IPS-20b (cell line): ENCODE measurements around the gene ARHGEF6.
"Not testable (repeated sequence)": the region's sequence is repeated elsewhere in the genome, so short reads cannot be mapped to it uniquely, and the experiment has no call there.

Experiments used
- H3K27ac ChIP-seq: one replicate; pipeline ENCODE4 v1.5.1; 2013; ENCODE audit warnings: low read length
- H3K27me3 ChIP-seq: 2 replicates; pipeline ENCODE4 v1.6.1; 2013; ENCODE audit warnings: mild to moderate bottlenecking, low read length, inconsistent platforms; ENCODE audit not compliant: insufficient read depth
- H3K36me3 ChIP-seq: 2 replicates; pipeline ENCODE4 v1.6.1; 2013; ENCODE audit warnings: low read depth, mild to moderate bottlenecking, inconsistent platforms, low read length, moderate library complexity; ENCODE audit not compliant: insufficient read depth
- H3K4me1 ChIP-seq: 2 replicates; pipeline ENCODE4 v1.6.1; 2013; ENCODE audit warnings: mild to moderate bottlenecking, control low read depth, inconsistent platforms, low read length, moderate library complexity; ENCODE audit not compliant: insufficient read depth
- H3K4me3 ChIP-seq: 2 replicates; pipeline ENCODE4 v1.5.1; 2013; ENCODE audit warnings: mild to moderate bottlenecking, low read length, inconsistent platforms
- H3K9ac ChIP-seq: 2 replicates; pipeline ENCODE4 v1.6.1; 2013; ENCODE audit warnings: low read depth, mild to moderate bottlenecking, inconsistent platforms, low read length, moderate library complexity
- H3K9me3 ChIP-seq: 2 replicates; pipeline ENCODE4 v1.6.1; 2013; ENCODE audit warnings: mild to moderate bottlenecking, low read depth, low read length, inconsistent platforms; ENCODE audit not compliant: insufficient read depth

ARHGEF6 gene

GRCh38 chrX:136780763-136781162, at the start of gene ARHGEF6:
Gene ARHGEF6 (minus strand): TSS chrX:136780932. CDS start chrX:136780882, 50 bp downstream.
- Histone ChIP-seq H3K27ac (no peak within 1 kb of the TSS), H3K4me1 (no peaks in the 10 kb centered on the region), H3K9ac (no peak within 1 kb of the TSS), H3K4me3 (no peak within 1 kb of the TSS), H3K27me3 (no peaks in the 10 kb centered on the region), H3K9me3 (no peaks in the 10 kb centered on the region), H3K36me3 (no peaks in the 10 kb centered on the region)

DNA sequence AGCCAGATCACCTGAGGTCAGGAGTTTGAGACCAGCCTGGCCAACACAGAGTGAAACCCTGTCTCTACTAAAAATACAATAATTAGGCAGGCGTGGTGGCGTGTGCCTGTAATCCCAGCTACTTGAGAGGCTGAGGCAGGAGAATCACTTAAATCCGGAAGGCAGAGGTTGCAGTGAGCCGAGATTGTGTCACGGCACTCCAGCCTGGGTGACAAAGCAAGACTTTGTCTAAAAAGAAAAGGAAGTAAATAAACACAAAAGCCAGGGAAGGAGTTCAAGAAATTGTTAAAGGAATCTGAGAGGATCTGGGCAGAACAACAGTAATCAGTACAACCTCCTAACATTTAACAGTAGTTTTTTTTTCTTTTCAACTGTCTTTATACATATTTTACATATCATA, 48.7 kb upstream of the ARHGEF6 start:
- Histone ChIP-seq H3K4me3 (no peak overlapping the region), H3K9ac (no peak overlapping the region), H3K9me3 (no peaks in the 10 kb centered on the region)

DNA sequence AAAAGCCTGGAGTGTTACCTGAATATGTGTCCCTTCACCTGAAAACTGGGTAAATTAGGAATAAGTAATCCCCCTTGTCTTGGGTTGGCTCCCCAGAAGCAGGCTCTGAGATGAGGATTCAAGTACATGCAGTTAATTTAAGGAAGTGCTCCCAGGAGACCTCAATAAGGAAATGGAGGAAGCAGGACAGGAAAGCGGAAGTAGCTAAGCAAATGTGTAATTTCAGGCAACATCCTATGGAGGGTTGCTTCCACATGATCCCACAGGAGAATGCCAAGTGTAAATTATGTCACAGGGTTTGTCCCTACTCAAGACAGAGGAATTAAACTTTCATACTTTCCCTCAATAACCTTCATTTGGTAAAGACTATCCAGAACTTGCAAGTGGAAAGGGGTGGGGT, 48.1 kb upstream of the ARHGEF6 start:
- Histone ChIP-seq H3K4me3 (no peak overlapping the region), H3K36me3 (no peaks in the 10 kb centered on the region), H3K9me3 (no peaks in the 10 kb centered on the region), H3K4me1 (no peaks in the 10 kb centered on the region), H3K27me3 (no peaks in the 10 kb centered on the region), H3K27ac (no peak overlapping the region), H3K9ac (no peak overlapping the region)

More for the DNA sequence above, 48.7 kb upstream of the ARHGEF6 start:
- no peaks in the 10 kb centered on the region for H3K27me3 ChIP-seq
- H3K36me3 ChIP-seq = no peaks in the 10 kb centered on the region
- H3K4me1 ChIP-seq = no peaks in the 10 kb centered on the region
- H3K27ac ChIP-seq = no peak overlapping the region

- no peaks in the 10 kb centered on the region for H3K9me3 ChIP-seq
- no peaks in the 10 kb centered on the region for H3K27me3 ChIP-seq
- H3K27ac ChIP-seq = no peak overlapping the region
Observed at GRCh38 chrX:136827026-136827425, 46.3 kb upstream of the ARHGEF6 start.

GRCh38 chrX:136825771-136826170, 45.0 kb upstream of the ARHGEF6 start:
- H3K9ac ChIP-seq = no peak overlapping the region
- no peaks in the 10 kb centered on the region for H3K4me1 ChIP-seq
- H3K27me3 ChIP-seq = no peaks in the 10 kb centered on the region
- H3K36me3 ChIP-seq = no peaks in the 10 kb centered on the region
- H3K4me3 ChIP-seq = no peak overlapping the region
- no peaks in the 10 kb centered on the region for H3K9me3 ChIP-seq
- H3K27ac ChIP-seq = no peak overlapping the region

More at GRCh38 chrX:136827026-136827425, 46.3 kb upstream of the ARHGEF6 start:
- Histone ChIP-seq H3K4me3 (no peak overlapping the region), H3K4me1 (no peaks in the 10 kb centered on the region), H3K9ac (no peak overlapping the region), H3K36me3 (no peaks in the 10 kb centered on the region)

DNA sequence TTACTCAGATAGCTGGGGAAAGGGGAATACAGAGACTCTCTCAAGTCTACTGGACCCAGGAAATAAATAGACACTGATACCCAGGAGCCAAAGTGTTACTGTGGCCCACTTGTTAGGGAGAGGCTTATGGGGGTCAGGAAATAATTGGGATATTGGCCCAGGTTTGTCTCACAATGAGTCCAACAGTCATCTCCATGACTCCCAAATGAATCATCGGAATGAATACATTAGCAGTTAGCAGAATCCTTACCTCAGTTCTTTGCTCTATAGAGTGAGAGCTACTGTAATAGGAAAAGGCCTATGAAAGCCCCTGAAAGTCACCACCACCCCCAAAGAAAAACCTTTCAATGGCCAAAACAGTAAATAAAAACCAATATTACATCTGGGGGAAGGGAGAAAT, 42.4 kb upstream of the ARHGEF6 start:
- H3K9me3 ChIP-seq = no peaks in the 10 kb centered on the region
- H3K27me3 ChIP-seq = no peaks in the 10 kb centered on the region
- no peaks in the 10 kb centered on the region for H3K4me1 ChIP-seq
- H3K27ac ChIP-seq = no peak overlapping the region
- no peak overlapping the region for H3K4me3 ChIP-seq
- H3K9ac ChIP-seq = no peak overlapping the region
- H3K36me3 ChIP-seq = no peaks in the 10 kb centered on the region

DNA sequence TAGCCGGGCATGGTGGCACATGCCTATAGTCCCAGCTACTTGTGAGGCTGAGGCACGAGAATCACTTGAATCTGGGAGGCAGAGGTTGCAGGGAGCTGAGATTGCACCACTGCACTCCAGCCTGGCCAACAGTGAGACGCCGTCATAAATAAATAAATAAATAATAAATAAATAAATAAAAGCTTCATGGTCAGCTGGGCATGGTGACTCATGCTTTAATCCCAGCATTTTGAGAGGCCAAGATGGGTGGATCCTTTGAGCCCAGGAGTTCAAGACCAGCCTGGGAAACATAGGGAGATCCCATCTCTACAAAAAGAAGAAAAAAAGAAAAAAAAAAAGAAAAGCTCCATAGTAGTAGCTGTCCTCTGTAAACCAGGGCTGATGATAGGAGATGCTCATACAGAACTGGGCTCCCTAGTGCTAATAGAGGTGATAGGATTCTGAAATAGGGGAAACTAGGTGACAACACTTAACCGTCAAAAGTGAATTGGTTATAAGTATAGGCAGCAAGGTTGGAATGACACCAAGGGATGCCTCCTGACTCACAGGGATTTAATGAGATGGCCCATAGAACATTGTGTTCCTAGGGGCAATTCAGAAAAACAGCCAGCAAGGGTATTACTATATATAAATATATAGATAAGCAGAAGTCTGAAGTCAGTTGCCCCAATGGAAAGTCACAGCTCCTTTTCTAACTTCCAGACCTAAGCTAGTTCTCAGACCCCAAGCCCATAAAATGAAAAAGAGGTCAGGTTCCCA, 41.8 kb upstream of the ARHGEF6 start:
- Histone ChIP-seq H3K27me3 (no peaks in the 10 kb centered on the region), H3K9ac (no peak overlapping the region), H3K27ac (no peak overlapping the region), H3K9me3 (no peaks in the 10 kb centered on the region), H3K36me3 (no peaks in the 10 kb centered on the region), H3K4me3 (no peak overlapping the region), H3K4me1 (no peaks in the 10 kb centered on the region)

- not testable (repeated sequence) for H3K27me3 ChIP-seq, H3K9me3 ChIP-seq, H3K27ac ChIP-seq, H3K36me3 ChIP-seq, H3K4me3 ChIP-seq, H3K9ac ChIP-seq, H3K4me1 ChIP-seq
Observed at GRCh38 chrX:136819756-136820155, 39.0 kb upstream of the ARHGEF6 start.

DNA sequence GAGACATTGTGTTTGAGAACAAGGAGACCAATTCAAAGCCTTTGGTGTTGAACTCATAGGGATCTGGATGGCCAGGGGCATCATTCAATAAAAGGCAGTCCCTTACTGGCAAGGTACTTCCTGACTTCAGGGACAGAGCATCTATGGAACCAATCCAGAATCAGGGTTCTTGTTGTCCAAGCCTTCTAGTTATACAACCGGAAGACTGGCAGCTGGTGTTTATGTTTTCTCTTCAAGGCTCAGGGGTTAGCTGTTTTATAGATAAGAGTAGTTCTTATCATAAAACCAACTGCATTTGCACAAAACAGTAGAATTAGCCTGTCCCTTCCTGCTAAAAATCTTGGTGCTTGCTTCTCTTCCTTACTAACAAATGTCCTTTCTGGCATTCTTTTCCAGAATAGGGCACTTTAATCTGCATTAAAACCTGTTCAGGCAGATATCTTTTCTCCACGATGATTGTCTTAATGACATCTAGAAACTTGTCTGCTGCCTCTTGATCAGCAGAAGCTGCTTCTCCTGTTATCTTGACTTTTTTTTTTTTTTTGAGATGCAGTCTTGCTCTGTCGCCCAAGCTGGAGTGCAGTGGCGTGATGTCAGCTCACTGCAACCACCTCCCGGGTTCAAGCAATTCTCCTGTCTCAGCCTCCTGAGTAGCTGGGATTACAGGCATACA, 38.4 kb upstream of the ARHGEF6 start:
- no peaks in the 10 kb centered on the region for H3K27me3 ChIP-seq
- H3K4me3 ChIP-seq = no peak overlapping the region
- no peaks in the 10 kb centered on the region for H3K36me3 ChIP-seq
- no peak overlapping the region for H3K27ac ChIP-seq
- no peaks in the 10 kb centered on the region for H3K4me1 ChIP-seq
- H3K9ac ChIP-seq = no peak overlapping the region
- no peaks in the 10 kb centered on the region for H3K9me3 ChIP-seq

DNA sequence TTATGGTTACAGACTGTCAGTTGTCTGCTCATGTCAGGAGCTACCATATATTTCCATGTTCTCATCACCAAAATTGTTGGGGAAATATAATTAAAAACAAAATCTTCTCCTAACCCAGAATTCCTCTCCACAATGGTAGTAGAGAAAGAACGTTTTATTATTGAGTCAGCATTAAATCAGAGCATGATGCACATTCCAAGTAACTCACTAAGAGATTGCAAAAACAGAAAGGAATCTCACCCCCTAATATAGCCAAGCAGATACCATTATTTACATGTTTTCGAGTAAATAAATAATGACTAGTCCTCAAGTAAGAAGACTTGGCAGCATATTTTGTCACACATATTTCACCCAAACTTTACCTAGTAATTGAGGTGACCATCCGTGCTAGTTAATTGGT, 36.2 kb upstream of the ARHGEF6 start:
- H3K4me1 ChIP-seq = no peaks in the 10 kb centered on the region
- no peak overlapping the region for H3K9ac ChIP-seq
- no peaks in the 10 kb centered on the region for H3K9me3 ChIP-seq
- H3K27ac ChIP-seq = no peak overlapping the region
- no peak overlapping the region for H3K4me3 ChIP-seq
- H3K27me3 ChIP-seq = no peaks in the 10 kb centered on the region
- H3K36me3 ChIP-seq = no peaks in the 10 kb centered on the region

DNA sequence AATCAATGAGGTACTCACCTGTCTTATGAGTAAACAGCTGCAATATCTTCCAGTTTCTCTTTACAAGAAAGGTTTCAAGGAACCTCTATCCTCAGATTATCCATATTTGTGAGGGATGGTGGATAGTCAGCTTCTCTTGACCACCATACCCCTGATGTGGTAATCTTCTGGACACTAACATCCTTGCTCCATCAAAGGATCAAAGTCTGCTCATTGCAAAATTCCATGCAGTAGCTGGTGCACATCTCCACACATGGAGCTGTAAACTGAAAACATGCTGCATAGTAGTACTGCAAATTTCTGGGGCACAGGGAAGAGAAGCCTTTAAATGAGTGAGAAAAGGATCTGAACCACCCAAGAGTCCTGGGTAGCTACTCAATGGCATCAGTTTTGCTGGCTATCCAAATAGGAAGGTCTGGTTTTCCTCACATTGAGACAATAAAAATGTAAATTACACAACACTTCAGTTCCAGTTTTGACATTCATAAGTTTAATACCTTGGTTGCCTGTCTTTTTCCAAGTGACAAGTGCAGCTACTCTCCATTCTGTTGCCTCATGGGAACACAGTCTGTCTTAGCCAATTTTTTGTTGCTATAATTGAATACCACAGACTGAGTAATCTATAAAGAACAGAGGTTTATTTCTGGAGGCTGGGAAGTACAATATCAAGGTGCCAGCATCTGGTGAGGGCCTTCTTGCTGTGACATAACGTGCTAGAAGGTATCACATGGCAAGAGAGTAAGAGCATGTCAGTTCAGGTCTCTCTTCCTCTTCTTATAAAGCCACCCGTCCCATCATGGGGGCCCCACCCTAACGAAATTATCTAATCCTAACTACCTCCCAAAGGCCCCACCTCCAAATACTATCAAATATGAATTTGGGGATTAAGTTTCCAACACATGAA, 34.4 kb upstream of the ARHGEF6 start:
- H3K9ac ChIP-seq = no peak overlapping the region
- H3K36me3 ChIP-seq = no peaks in the 10 kb centered on the region
- no peaks in the 10 kb centered on the region for H3K4me1 ChIP-seq
- no peak overlapping the region for H3K27ac ChIP-seq
- H3K4me3 ChIP-seq = no peak overlapping the region
- no peaks in the 10 kb centered on the region for H3K9me3 ChIP-seq
- no peaks in the 10 kb centered on the region for H3K27me3 ChIP-seq
